HG02610 (cell line): ENCODE measurements around the gene IER5L.
A peak's percentile ranks its signal among the peaks of the same experiment; 100 is the strongest.
"Not testable (repeated sequence)": the region's sequence is repeated elsewhere in the genome, so short reads cannot be mapped to it uniquely, and the experiment has no call there.

Source experiments
- ATAC-seq: cut with Tn5 transposase; IDR thresholded peaks from one replicate; pipeline ENCODE4 v1.9.1; 2021; ENCODE audit warnings: mild to moderate bottlenecking, moderate library complexity; ENCODE audit not compliant: unreplicated experiment

Gene IER5L

GRCh38 chr9:129203556-129203909, 25.5 kb upstream of the IER5L start:
- ATAC-seq: no peak

- peak; percentile 90 for ATAC-seq
Measured at GRCh38 chr9:129202613-129203555, 24.8 kb upstream of the IER5L start.

GRCh38 chr9:129201866-129202265, 23.8 kb upstream of the IER5L start:
- no peak for ATAC-seq

- no peak for ATAC-seq
Measured at GRCh38 chr9:129201289-129201688, 23.2 kb upstream of the IER5L start.

- no peak for ATAC-seq
Measured at GRCh38 chr9:129200255-129200654, 22.2 kb upstream of the IER5L start.

GRCh38 chr9:129199044-129199435, 21.0 kb upstream of the IER5L start:
- no peak for ATAC-seq

- no peak for ATAC-seq
Measured at GRCh38 chr9:129198319-129199043, 20.4 kb upstream of the IER5L start.

- no peak for ATAC-seq
Measured at GRCh38 chr9:129197978-129198318, 19.9 kb upstream of the IER5L start.

- ATAC-seq: not testable (repeated sequence)
Measured at GRCh38 chr9:129197045-129197444, 19.0 kb upstream of the IER5L start.

- no peak for ATAC-seq
Measured at GRCh38 chr9:129195606-129196005, 17.5 kb upstream of the IER5L start.

- no peak for ATAC-seq
Measured at GRCh38 chr9:129194221-129194620, 16.2 kb upstream of the IER5L start.

- no peak for ATAC-seq
Measured at GRCh38 chr9:129193655-129194054, 15.6 kb upstream of the IER5L start.

- no peak for ATAC-seq
Measured at GRCh38 chr9:129191234-129191633, 13.2 kb upstream of the IER5L start.

- not testable (repeated sequence) for ATAC-seq
Measured at GRCh38 chr9:129189971-129190370, 11.9 kb upstream of the IER5L start.

GRCh38 chr9:129187042-129187441, 9.0 kb upstream of the IER5L start:
- no peak for ATAC-seq

- ATAC-seq: no peak
Measured at GRCh38 chr9:129185991-129186390, 7.9 kb upstream of the IER5L start.

GRCh38 chr9:129185402-129185801, 7.3 kb upstream of the IER5L start:
- ATAC-seq: no peak

GRCh38 chr9:129184596-129185122, 6.6 kb upstream of the IER5L start:
- no peak for ATAC-seq

- ATAC-seq: no peak
Measured at GRCh38 chr9:129184219-129184524, 6.1 kb upstream of the IER5L start.

- ATAC-seq: no peak
Measured at GRCh38 chr9:129183495-129184218, 5.6 kb upstream of the IER5L start.
